ENCODE results near the gene PTPRN2.
"Not testable (repeated sequence)": the region's sequence is repeated elsewhere in the genome, so short reads cannot be mapped to it uniquely, and the experiment has no call there.

Gene PTPRN2

GRCh38 chr7:157675427-157675927 lies 912.1 kb downstream of the PTPRN2 start:
- no peak for DNase-seq

- DNase-seq: no peak
Measured at GRCh38 chr7:157674715-157675426, 912.8 kb downstream of the PTPRN2 start.

GRCh38 chr7:157674027-157674714 lies 913.5 kb downstream of the PTPRN2 start:
- DNase-seq: no peak

GRCh38 chr7:157673573-157673972 lies 914.0 kb downstream of the PTPRN2 start:
- no peak for DNase-seq

GRCh38 chr7:157671358-157672255 lies 916.0 kb downstream of the PTPRN2 start:
- no peak for DNase-seq

GRCh38 chr7:157670490-157671357 lies 916.9 kb downstream of the PTPRN2 start:
- DNase-seq: no peak

GRCh38 chr7:157669768-157670351 lies 917.8 kb downstream of the PTPRN2 start:
- DNase-seq: no peak

GRCh38 chr7:157668884-157669767 lies 918.5 kb downstream of the PTPRN2 start:
- no peak for DNase-seq

GRCh38 chr7:157668221-157668883 lies 919.3 kb downstream of the PTPRN2 start:
- no peak for DNase-seq

GRCh38 chr7:157667731-157668130 lies 919.9 kb downstream of the PTPRN2 start:
- DNase-seq: no peak

GRCh38 chr7:157667261-157667660 lies 920.4 kb downstream of the PTPRN2 start:
- no peak for DNase-seq

- DNase-seq: no peak
Measured at GRCh38 chr7:157666530-157667040, 921.0 kb downstream of the PTPRN2 start.

GRCh38 chr7:157665634-157665988 lies 922.0 kb downstream of the PTPRN2 start:
- DNase-seq: not testable (repeated sequence)

GRCh38 chr7:157664871-157665633 lies 922.6 kb downstream of the PTPRN2 start:
- DNase-seq: no peak

- no peak for DNase-seq
Measured at GRCh38 chr7:157664034-157664433, 923.6 kb downstream of the PTPRN2 start.

GRCh38 chr7:157662981-157663716 lies 924.5 kb downstream of the PTPRN2 start:
- DNase-seq: no peak

GRCh38 chr7:157662110-157662791 lies 925.4 kb downstream of the PTPRN2 start:
- no peak for DNase-seq

- no peak for DNase-seq
Measured at GRCh38 chr7:157661611-157661975, 926.0 kb downstream of the PTPRN2 start.

Data from stimulated activated CD4-positive, alpha-beta T cell treated with anti-CD3 and anti-CD28 coated beads, Interleukin-4, amount 100 ng/mL, for 1 hour (primary cell).